Posterior vena cava (tissue), 2 donors: ENCODE data around the gene PLCXD1. TPM values are rescaled to one million over a fixed set of nuclear protein-coding genes. Genes with fewer than 3 reads are reported as not detected.
A peak's percentile ranks its signal among the peaks of the same experiment; 100 is the strongest.
"Not testable (repeated sequence)": the region's sequence is repeated elsewhere in the genome, so short reads cannot be mapped to it uniquely, and the experiment has no call there.

Experiments
- DNase-seq: peaks from one replicate; pipeline ENCODE4 v3.0.0-alpha.2; 2020; ENCODE audit warnings: low spot score
- intact Hi-C, 2 donors: fragments of 100-400 bp; cut with DNase I; formaldehyde crosslinking; loops; one replicate each; pipeline versions ENCODE4 v1.14.1 to v1.14.2; 2022 to 2023
- total RNA-seq, 2 donors: library from RNA; stranded (reverse); fragmentation: NEBNext Ultra II Directional; extraction: Animal tissue kit (Norgen Biotek cat#: 25700); gene quantifications; one replicate each; pipeline ENCODE4 v1.2.1, GENCODE V29; 2021
- donor health status: DM: yes; HTN: yes; CAD: no.
- donor health status: DM: yes; HTN: yes; CAD: no.

PLCXD1 gene
- total RNA-seq, 2 donors from 2014 or later: 3.1 to 5.6 TPM

DNA sequence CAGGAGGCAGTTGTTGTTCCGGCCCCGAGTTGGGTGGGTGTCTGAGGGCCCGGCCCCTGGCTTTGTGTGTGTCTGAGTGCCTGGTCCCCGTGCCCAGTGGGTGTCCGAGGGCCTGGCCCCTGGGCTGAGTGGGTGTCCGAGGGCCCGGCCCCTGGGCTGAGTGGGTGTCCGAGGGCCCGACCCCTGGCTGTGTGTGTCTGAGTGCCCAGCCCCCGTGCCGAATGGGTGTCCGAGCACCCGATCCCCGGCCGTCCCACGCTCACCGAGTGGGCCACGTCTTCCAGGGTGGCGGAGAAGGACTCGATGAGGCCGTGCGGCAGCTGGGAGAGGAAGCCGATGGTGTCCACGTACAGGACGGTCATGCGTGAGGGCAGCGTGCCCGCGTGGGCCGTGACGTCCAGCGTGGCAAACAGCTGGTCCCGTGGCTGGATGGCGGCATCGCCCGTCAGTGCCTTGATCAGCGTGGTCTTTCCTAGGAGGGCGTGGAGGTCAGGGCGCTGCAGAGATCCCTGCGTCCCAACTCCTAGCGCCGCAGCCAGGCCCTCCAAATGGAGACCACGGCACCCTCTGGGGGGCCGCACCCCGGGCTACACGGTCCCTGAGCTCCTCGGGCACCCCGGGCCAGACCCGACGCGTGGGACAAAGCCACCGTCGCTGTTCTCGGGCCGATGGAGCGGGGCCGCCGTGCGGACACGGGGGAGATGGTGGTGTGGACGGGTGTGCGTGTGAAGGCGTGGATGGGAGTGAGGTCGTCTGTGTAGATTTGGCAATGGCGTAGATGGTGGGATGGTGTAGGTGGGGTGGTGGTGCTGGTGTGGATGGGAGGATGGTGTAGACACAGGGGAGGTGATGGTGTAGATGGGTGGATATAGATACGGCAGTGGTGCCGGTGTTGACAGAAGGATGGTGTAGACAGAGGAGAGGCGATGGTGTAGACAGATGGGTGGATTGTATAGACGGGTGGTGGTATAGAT lies 30.3 kb downstream of the PLCXD1 start:
- intact Hi-C loops: no loop called here
- DNase-seq: peak; percentile 77

DNA sequence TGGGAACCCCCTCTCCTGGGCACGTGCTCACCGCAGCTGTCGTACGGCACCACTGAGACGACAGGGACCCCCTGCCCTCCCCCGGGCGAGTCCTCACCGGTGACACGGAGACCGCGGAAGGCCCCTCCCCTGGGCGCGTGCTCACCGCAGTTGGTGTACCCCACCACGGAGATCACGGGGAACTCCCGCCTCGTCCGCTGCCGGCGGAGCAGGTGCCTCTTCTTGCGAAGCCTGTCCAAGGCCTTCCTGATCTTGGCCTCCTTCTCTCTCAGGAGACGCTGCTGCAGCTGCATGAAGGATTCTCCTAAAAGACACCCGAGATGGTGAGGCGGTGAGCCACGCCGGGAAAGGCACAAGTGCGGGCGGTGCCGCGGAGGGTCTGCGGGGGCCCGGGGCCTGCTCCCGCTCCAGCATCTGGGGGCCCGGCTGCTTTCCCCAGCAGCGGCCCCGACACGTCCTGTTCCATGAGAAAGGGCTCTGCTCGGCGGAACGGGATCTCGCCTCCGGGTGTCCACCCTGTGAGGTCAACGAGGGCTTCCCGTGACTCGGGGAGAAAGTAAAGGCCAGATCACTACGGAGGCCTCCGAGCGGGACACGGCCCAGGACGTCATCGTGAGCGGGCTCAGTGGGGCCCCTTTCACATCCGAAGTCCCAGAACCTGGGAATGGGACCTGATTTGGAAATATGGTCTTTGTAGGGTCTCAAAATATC lies 31.6 kb downstream of the PLCXD1 start:
- DNase-seq: peak; percentile 77
- intact Hi-C loops: no loop called here

DNA sequence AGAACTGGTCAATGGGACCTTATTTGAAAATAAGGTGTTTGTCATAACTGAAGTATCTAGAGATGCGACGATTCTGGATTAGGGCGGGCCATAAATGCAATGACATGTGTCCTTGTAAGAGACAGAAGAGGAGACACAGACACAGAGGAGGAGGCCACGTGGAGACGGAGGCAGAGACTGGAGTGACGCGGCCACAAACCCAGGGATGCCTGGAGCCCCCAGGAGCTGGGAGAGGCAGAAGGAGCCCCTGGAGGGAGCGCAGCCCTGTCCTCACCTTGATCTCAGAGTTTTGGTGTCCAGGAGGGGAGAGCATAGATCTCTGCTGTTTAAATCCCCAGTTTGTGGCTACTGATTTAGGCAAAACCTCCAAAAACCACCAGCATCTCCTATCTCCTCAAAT lies 32.4 kb downstream of the PLCXD1 start:
- peak; percentile 35 for DNase-seq
- intact Hi-C loops: no loop called here

DNA sequence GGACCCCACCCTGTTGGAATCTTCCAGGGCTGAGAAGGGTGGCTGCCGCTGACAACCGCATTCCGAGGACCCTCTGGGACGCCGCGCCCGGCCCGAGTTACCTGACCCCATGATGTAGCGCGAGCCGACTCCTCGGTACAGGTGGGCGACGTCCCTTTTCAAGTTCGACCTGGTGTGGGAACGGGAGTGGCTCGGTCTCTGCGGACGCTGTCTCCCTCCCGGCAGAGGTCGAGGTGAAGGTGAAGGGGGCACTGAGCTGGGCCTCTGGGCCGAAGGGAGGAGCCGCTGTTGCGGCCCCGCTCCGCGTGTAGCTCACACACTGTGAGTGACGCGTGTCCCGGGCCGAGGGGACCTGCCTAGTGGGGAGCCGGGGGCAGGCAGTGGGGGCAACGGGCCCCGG lies 32.9 kb downstream of the PLCXD1 start:
- peak; percentile 78 for DNase-seq
- intact Hi-C loops: no loop called here

DNA sequence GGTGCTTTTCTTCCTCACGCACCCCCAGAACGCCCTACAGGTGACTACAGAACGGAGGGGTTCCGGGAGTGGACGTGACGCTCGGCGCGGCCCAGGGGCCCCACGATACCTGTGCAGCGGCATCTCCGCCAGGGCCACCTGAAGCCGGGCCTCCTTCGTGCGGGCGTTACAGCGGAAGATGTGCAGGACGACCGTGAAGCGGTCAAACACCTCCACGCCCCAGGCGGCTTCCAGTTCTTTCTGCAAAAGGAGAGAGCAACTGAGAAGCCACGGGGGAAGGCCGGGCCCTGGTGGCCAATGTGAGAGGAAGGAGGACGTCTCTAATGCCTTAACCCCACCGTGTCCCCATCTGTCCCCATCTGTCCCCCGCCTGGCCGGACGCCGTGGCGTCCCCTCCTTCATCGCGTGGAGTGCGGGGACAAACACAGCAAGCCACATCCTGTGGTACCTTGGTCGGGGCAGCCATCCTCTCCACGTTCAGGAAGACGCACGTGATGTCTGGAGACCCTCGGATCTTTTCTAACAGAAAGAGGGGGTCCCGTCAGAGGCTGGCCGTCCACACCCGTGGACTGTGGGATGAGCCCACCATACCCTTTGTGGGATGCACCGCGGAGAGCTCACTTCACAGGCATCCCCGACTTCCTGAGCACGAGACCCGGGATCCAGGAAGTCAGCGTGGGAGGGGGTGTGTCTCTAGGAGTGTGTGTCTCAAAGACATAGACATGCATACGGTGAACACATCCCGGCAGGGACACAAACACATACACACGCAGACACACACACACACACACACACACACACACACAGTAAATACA lies 33.8 kb downstream of the PLCXD1 start:
- intact Hi-C loops: no loop called here

DNA sequence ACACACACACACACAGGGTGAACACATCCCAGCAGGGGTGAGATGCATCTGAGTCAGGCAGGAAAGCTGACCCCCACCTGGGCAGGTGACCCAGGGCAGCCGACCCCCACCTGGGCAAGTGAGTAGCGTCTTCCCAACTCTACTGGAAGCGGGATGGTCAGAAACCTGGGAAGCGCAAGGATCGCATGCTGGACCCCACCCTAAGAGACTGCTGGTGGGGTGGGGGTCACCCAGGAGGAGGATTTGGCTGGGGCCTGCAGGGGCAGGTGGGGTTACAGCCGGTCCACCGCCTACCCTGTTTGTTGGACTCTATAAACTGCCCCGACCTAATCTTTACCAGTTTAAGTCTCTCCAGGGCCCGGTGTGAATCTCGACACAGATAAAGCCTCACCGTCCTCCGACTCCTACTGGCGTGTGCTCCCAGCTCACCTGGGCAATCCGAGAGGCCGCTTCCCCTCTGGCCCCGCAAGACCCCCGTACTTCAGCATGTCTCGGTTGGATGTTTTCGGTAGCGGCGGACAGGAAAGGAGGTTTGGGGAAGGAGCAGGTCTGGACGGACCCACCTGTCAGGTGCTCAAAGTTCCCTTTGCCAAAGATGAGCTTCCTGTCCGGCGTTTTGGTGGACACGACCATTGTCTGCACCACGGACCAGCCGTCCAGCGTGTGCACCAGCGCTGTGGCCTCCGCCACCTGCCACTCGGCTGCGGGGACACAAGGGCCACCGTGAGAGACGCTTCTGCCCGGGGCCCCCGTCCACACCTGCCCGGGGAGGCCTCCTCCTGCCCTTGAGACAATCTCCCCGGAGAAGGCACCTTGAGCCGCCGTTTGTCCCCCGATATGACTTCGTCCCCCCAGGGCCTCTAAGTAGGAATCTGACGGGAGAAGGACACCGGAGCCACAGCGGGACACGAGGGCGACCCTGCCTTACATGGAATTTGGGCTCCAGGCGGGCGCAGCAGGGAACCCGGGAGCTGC lies 35.5 kb downstream of the PLCXD1 start:
- intact Hi-C loops: no loop called here
- DNase-seq: peak; percentile 79

More for the DNA sequence above, 33.8 kb downstream of the PLCXD1 start:
- DNase-seq: peak; percentile 80

DNA sequence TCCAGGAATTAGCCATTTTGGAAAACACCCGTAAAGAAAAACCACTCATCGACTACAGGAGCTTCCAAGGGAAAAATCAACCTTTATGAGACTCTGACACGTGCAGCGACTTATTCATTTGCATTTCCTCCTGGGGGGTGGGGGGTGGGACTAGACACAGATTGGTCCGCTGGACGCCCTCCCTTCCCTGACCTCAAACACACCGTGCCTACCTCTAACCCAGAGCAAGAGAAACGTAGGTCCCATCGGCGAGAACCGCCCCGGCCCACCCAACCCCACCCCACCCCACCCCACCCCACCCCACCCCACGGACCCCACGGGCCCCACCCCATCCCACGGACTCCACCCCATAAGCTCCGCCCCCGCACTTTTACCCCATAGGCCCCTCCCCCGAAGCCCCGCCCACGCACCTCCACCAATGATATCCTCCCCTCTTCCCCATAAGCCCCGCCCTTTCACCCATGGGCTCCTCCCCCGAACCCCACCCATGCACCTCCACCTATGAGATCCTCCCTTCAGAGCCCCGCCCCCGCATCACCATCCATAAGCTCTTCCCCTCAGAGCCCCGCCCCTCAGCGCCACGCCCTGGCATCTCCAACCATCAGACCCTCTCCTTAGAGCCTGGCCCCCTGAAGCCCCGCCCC lies 36.4 kb downstream of the PLCXD1 start:
- no peak for DNase-seq
- intact Hi-C loops: no loop called here

DNA sequence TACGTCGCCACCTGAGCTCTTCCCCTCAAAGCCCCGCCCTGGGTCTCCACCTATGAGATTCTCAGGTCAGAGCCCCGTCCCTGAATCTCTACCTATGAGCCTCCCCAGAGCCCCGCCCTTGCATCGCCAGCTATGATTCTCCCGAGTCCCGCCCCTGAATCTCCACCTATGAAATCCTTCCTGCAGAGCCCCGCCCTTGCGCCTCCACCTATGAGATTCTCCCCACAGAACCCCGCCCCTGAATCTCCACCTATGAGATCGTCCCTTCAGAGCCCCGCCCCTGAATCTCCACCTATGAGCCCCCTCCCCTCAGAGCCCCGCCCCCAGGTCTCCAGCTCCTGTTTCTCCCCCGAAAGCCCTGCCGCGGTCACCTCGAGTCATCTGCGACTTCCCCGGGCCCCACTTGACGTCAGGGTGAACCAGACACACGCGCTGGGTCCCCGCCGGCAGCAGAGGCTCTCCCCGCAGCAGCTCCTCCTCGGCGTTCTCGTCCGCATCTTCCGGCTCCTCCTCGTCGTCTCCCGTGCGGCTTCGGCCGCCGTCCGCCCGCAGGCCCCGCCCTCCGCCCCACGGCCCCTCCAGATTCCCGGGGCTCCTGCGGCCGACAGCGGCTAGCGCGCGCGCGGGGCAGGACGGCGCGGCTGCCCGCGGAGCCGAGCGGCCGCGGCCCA lies 37.0 kb downstream of the PLCXD1 start:
- peak; percentile 99 for DNase-seq
- intact Hi-C loops: no loop called here

DNA sequence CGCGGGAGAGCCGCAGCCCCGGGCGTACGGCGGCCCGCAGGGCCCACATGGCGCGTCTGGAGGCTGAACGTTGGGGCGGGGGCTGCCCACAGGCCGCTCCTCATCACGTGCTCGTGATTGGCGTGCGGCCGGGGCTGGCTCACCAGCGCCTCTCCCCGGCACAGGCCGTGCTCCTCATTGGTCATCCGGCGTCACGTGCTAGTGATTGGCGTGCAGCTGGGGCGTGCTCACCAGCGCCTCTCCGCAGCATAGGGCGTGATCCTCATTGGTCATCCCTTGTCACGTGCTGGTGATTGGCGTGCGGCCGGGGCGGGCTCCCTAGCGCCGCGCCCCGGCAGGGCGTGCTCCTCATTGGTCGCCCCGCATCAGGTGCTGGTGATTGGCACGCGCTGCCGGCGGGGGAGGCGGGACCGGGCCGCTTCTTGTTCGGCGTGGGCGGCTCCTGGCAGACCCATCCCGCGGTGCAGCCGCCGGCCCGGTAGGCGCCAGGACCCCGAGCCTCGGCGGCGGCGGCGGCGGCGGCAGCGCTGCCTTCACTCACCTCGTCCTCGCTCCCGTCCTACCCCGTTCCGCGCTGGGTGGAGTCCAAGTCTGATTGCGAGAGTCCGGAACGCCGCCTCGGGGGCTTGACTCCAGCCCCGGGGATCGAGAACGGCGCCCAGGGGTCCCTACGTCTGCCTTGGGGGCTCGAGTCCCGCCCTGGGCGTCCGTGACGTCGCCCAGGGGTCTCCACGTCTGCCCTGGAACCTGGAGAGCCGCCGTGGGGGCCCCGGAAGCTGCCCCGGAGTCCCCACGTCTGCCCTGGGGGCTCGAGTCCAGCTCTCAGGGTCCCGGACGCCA lies 37.8 kb downstream of the PLCXD1 start, which contains the start of gene GTPBP6:
TSS of gene GTPBP6 (minus strand) at position 58 of the 840 bp plus-strand sequence. CDS start at position 49, 9 bp downstream.
- DNase-seq: peak; percentile 100
- intact Hi-C loops: no loop called here

DNA sequence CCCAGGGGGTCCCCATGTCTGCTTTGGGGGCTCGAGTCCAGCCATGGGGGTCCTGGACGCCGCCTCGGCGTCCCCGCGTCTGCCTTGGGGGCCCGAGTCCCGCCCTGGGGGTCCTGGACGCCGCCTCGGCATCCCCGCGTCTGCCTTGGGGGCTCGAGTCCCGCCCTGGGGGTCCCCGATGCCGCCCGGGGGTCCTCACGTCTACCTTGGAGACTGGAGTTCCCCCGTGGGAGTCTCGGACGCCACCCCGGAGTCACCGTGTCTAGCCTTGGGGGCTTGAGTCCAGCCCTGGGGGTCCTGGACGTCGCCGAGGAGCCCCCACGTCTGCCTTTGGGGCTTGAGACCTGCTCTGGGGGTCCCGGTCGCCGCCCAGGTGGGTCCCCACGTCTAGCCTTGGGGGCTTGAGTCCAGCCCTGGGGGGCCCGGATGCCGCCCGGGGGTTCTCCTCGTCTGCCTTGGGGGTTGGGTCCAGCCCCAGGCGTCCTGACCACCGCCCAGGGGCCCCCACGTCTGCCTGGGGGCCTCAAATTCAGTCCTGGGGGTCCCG lies 38.5 kb downstream of the PLCXD1 start:
- DNase-seq: peak; percentile 90
- intact Hi-C loops: no loop called here

DNA sequence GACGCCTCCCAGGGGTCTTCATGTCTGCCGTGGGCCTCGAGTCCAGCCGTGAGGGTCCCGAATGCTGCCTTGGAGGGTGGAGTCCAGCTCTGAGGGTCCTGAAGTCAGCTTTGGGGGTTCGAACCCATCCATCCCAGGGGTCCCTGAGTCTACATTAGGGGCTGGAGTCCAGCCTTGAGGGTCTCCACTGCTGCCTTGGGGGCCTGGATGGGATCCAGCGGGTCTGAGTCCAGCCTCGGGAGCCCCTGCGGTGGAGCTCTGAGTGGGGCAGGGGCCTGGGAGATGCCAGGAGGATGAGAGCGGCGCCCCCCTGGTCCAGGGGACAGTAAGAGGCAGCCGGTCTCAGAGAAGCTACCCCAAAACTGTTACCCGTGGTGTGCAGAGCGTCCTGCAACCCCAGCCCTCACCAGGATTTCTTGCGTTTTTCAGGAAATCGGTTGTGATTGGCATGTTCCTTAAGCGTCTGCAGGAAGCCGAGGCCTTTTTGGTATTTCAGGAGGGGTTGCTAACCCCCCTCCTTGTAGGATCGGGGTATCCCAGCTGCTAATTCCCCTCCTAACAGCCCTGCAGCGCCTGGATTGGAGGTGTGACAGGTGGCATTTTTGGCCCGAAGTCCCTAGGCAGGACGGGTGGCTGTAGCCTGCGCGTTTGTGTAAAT lies 39.1 kb downstream of the PLCXD1 start:
- intact Hi-C loops: no loop called here
- peak; percentile 76 for DNase-seq

DNA sequence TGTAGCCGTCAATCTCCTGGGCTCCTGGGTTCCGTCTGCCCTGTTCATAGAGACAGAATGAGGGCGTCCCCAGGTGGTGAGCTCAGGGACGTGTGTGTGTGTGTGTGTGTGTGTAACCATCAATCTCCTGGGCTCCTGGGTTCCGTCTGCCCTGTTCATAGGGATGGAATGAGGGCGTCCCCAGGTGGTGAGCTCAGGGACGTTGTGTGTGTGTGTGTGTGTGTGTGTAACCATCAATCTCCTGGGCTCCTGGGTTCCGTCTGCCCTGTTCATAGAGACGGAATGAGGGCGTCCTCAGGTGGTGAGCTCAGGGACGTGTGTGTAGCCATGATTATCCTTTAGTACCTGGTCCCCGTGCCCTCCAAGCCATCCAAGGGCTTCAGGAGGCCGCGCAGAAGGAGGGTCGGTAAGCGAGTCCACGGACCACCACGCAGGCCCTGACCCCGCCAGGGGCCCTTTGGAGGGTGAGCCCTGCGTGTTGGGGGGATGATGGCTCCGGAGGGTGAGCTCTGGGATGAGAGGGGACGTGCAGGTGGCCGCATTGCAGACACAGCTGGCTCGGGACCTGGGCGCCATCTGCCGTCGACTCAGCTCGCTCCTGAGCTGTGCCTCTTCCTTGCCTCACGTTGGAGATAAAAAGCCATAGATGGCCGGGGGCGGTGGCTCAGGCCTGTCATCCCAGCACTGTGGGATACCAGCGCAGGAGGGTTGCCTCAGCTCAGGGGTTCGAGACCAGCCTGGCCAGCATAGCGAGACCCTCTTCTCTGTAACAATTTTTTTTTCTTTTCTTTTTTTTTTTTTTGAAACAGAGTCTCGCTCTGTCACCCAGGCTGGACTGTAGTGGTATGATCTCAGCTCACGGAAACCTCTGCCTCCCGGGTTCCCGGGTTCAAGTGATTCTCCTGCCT lies 42.8 kb downstream of the PLCXD1 start:
- intact Hi-C loops: no loop called here
- peak; percentile 82 for DNase-seq

DNA sequence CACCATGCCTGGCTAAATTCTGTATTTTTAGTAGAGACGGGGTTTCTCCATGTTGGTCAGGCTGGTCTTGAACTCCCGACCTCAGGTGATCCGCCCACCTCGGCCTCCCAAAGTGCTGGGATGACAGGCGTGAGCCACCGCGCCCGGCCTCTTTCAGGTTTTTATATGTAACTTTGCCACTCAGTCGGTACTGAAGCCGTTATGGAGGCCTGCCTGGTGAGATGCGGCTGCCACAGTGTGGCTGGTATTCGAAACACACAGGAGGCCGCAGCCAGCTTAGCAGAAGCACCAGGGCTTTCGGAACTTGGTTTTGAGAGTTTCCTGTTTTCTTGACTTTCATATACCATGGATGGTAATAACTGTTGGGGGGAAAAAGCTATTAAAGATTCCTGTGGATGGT lies 43.5 kb downstream of the PLCXD1 start:
- peak; percentile 65 for DNase-seq
- intact Hi-C loops: not testable (repeated sequence)

DNA sequence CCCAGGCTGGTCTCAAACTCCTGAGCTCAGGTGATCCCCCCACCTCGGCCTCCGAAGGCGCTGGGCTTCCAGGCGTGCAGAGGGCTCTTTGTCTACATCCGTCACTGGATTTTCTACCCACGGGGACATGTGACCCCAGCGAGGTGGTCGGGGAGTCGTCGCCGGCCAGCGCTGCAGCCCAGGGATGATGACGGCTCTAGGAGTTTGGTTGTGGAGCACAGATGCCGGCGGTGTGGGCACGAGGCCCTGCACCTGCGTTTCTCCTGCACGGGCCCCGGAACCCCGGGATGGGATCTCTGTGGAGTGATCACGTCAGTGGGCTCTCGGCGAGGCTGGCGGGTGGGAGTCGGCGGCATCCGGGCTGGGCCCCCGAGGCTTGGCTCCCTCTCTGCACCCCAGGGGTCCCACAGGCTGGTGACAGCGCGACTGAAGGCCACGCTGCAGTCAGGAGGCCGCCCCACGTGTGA lies 46.5 kb downstream of the PLCXD1 start:
- intact Hi-C loops: no loop called here
- DNase-seq: peak; percentile 67
